Glomerular visceral epithelial cell (primary cell): ENCODE measurements around the gene BTBD10.

ENCODE experiments used
- DNase-seq: peaks from one replicate; pipeline ENCODE4 v3.0.0-alpha.2; 2016; ENCODE audit errors: extremely low spot score

The BTBD10 gene

DNA sequence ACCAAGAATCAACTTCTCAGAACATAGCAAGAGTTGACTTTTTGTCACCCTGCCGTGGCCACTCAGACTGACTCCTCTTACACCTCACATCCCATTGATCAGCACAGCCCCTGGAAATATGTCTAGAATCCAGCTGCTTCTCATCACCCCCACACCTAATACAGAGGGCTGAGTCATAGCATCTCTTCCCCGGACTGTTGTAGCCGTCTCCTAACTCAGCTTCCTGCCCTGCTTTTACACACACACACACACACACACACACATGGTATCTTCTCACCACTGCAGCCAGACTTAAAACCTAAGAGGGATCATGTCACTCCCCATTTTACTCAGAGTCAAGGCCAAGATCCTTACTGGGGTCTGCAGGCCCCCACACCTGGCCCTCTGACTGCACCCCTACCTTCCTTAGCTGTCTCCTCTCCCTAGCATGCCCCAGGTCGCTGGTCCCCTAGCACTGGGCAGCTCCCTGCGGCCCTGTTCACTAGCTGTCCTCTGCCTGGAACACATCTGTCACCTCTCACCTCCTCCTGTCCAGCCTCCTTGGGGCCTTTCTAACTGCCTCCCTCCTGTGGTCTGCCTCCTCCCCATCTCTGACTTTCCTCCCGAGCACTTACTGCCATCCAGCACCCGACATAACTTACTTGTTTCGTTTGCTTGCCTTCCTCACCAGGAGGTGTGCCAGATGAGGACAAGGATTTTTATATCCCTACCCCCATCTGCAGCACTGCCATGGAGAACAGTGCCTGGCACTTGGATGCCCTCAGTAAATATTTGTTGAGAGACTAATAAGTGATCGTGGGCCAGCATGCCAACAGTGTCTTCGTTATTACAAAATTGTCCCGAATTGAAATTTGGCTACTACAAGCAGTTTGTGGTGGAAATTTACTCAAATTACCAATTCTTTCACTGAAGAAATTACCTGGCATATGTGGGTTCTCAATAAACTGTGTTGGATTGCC lies 123.5 kb downstream of the BTBD10 start:
- DNase-seq = peak; percentile 85

GRCh38 chr11:13338427-13339069 lies 124.5 kb downstream of the BTBD10 start:
- DNase-seq = peak; percentile 62

- peak; percentile 64 for DNase-seq
Observed at GRCh38 chr11:13338019-13338426, 125.0 kb downstream of the BTBD10 start.
